ENCODE measurements around the gene PRPH2.
"Not testable (repeated sequence)": the region's sequence is repeated elsewhere in the genome, so short reads cannot be mapped to it uniquely, and the experiment has no call there.

- not testable (repeated sequence) for TF ChIP-seq CTCF, POLR2A (IDR thresholded peaks at IDR 0.05)
Measured at GRCh38 chr6:42674368-42674767, 48.0 kb downstream of the PRPH2 start.

Data from heart left ventricle (tissue), 13 donors.